GM20000 (cell line): Measurements from ENCODE around the gene SLC22A15.

Experiments
- DNase-seq: peaks from one replicate; pipeline ENCODE4 v3.0.0; 2012; ENCODE audit warnings: low spot score
- TF ChIP-seq, protein P1 (sequence below): IDR thresholded peaks from 2 replicates; pipeline ENCODE4 v1.5.1; 2012; ENCODE audit warnings: mild to moderate bottlenecking, control low read depth; ENCODE audit errors: extremely low read depth, missing control alignments

The SLC22A15 gene

DNA sequence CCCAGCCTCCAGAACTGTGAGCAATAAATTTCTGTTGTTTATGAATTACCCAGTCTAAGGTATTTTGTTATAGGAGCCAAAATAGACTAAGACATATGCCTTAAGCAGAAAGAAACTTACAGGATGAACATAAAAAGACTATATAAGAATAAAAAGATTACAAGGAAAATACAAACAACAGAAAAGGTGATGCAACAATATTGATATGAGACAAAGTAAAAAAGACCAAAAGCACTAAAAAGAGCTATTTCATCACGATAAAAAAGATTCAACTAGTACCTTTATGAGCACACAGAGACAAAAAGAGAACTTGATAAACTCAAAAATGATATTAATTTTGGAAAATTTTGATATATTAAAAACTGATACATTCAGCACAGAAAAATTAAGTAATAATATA, 3.2 kb upstream of the SLC22A15 start:
- DNase-seq = no peak
- TF ChIP-seq, protein P1, sequence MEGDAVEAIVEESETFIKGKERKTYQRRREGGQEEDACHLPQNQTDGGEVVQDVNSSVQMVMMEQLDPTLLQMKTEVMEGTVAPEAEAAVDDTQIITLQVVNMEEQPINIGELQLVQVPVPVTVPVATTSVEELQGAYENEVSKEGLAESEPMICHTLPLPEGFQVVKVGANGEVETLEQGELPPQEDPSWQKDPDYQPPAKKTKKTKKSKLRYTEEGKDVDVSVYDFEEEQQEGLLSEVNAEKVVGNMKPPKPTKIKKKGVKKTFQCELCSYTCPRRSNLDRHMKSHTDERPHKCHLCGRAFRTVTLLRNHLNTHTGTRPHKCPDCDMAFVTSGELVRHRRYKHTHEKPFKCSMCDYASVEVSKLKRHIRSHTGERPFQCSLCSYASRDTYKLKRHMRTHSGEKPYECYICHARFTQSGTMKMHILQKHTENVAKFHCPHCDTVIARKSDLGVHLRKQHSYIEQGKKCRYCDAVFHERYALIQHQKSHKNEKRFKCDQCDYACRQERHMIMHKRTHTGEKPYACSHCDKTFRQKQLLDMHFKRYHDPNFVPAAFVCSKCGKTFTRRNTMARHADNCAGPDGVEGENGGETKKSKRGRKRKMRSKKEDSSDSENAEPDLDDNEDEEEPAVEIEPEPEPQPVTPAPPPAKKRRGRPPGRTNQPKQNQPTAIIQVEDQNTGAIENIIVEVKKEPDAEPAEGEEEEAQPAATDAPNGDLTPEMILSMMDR = no peak

DNA sequence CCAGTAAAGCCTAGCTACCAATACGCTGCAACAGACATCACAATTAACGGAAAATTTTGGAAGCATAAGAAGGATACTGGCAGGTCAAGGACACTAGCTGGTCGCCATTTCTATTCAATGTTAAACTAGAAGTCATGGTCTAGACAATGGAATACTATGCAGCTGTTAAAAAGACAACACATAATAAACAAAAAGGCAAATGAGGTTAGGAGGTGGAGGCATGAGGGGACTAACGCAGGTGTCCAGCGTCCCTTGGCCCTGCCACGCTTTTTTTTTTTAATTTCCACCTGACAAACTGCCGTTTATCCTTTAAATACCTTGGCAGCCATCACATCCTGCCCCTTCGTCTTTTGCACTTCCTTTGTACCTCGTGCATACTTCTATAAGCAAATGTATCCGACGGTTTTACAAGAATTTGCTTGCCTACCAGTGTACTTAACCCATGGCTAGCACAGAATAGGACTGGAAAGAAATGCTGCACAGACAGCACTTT, 698 bp upstream of the SLC22A15 start:
- TF ChIP-seq, protein P1 = no peak
- no peak for DNase-seq

DNA sequence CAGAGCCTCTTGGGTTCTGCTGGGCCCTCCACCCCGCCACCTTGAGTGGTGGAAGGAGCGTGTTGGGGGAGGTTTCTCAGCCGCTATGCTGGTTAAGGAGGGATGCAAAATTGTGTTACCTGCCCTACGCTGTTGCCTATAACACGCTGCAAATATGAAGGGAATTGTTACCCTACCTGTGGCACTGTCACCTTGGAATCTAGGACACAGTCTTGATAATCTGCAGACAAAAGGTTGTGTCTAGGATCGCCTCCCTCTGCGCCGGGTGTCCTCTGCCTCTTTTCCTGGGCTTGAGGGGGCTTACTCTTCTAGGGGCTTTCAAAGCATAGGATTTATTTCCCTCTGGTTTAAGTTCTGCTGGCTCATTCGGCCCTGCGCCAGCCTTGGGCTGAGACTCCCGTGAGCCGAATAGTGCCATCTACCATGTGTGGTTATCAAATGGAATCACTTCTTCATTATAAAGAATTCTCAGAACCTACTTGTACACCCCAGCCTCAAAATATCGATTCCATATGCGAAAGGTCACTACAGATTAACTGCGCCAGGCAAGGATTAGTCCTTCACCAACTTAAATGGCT, 697 bp downstream of the SLC22A15 start:
- DNase-seq = no peak
- TF ChIP-seq, protein P1 = no peak

DNA sequence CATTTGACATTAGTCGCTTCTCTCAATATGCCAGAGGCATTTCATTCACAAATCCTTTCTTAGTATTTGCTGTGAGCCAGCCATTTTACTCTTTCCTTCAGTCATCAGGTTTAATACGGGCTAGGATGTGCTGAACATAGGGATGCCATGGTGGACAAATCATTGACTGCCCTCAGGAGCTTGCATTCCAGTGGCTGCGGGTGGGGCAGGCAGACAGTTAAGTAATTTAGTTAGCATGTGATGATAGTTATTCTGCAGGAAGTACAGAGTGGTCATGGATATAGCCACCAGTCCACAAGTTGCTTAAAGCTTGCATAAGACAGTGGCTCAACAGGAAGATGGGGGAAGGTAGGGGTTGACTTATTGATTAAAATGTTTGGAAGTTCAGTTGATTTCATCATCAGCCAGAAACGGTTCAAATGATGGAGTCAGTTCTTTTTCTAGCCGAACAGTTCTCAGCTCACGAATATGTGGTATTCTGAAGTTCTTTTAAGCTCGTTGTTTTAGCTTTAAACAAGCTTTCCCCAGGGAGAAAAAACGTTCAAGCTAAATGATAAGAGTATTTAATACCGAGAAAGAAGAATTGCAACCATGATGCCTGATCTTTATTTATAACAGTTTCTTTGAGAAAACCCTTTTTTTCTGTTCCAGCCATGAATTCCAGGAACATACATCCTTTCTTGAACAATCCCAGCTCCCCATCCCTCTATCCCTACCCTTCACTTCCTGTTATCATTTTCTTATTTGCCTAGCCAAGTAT, 1.4 kb downstream of the SLC22A15 start:
- no peak for DNase-seq

DNA sequence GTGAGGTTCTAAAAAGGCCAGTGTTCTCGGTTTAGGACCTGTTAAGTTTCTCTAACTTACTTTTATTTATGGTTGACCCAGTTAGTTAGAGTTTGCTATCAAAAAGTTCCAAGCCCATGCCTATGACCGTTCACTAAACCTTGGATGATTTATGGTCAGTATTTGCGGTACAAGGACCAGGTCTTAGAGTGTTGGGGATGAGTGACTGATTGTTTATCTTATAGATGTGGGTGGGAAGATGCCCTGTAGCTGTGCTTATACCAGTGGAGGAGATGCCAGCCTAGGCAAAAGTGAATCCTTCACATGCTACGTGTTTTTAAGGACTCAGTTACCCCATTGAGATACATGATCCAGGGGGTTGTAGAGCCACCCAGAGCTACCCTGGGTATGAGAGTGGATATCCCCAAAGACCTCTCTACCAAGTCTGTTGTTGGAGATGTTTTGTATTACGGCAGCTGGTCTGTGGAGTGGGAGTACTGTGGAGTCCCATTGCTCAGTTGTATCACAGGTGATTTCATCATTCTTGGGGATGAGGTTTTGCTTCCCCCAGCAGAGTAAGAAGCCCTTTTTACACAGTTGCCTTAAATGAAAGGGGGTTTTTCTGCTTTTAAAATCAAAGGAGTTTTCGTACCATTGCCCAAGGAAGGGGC, 2.1 kb downstream of the SLC22A15 start:
- DNase-seq = no peak
- TF ChIP-seq, protein P1 = no peak

More for the DNA sequence above, 1.4 kb downstream of the SLC22A15 start:
- TF ChIP-seq, protein P1 = no peak

DNA sequence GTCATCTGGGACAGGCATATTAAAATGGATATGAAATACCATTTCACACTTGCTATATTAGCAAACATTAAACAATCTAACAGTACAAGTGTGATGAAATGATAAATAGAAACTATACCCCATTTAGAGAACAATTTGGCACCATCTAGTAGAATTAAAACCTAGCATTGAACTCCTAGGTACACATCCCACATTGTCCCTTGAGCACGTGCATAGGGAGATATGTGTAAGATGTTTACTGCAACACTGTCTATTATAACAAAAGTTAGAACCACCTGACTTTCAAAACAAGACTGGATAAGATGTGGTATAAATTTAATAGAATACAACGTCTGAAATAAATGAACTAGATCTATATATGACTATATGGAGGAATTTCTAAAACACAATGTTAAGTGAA, 3.8 kb downstream of the SLC22A15 start:
- no peak for DNase-seq
- TF ChIP-seq, protein P1 = no peak
